ENCODE measurements around the gene LRRC75A. TPM values are rescaled to one million over a fixed set of nuclear protein-coding genes. Genes with fewer than 3 reads are reported as not detected.

LRRC75A gene
- total and polyA plus RNA-seq, 2 of the 13 experiments (the other 11 are each of a cell fraction or from before 2014, with no cell fraction given), result 0.03 TPM; not detected in 1

- TF ChIP-seq PRDM10 (CRISPR knock-in tag; IDR thresholded peaks at IDR 0.05; ENCODE audit: low read depth), result 0 out of 2 replicates have a peak, but pooled peaks have one; percentile 21
- TF ChIP-seq IRF2 (CRISPR knock-in tag; IDR thresholded peaks at IDR 0.05), result 0 out of 2 replicates have a peak, but pooled peaks have one; percentile 3
- no peak for TF ChIP-seq ZNF136 (CRISPR knock-in tag; IDR thresholded peaks at IDR 0.05; ENCODE audit: low read depth)
- no peak for TF ChIP-seq BCL6 (CRISPR knock-in tag; IDR thresholded peaks at IDR 0.05)
- peak; percentile 62; the same call in 1 of the 2 replicates for TF ChIP-seq MAX (IDR thresholded peaks at IDR 0.05)
- TF ChIP-seq ISL2 (CRISPR knock-in tag; IDR thresholded peaks at IDR 0.05), result no peak
- TF ChIP-seq MAFG (CRISPR knock-in tag; IDR thresholded peaks at IDR 0.05), result no peak
- 0 out of 2 replicates have a peak, but pooled peaks have one; percentile 53 for TF ChIP-seq ZNF576 (CRISPR knock-in tag; IDR thresholded peaks at IDR 0.05)
- TF ChIP-seq NPAS2 (CRISPR knock-in tag; IDR thresholded peaks at IDR 0.05; ENCODE audit: borderline replicate concordance), result 0 out of 2 replicates have a peak, but pooled peaks have one; percentile 44
- TF ChIP-seq ZNF234 (CRISPR knock-in tag; conservative IDR thresholded peaks at IDR 0.05), result no peak
- TF ChIP-seq ZNF30 (CRISPR knock-in tag; IDR thresholded peaks at IDR 0.05), result no peak
- TF ChIP-seq KAT2B (IDR thresholded peaks at IDR 0.05; ENCODE audit: borderline replicate concordance, low read depth, low read length), result no peak
- TF ChIP-seq, protein P1, sequence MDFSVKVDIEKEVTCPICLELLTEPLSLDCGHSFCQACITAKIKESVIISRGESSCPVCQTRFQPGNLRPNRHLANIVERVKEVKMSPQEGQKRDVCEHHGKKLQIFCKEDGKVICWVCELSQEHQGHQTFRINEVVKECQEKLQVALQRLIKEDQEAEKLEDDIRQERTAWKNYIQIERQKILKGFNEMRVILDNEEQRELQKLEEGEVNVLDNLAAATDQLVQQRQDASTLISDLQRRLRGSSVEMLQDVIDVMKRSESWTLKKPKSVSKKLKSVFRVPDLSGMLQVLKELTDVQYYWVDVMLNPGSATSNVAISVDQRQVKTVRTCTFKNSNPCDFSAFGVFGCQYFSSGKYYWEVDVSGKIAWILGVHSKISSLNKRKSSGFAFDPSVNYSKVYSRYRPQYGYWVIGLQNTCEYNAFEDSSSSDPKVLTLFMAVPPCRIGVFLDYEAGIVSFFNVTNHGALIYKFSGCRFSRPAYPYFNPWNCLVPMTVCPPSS (IDR thresholded peaks at IDR 0.05), result no peak
- TF ChIP-seq CC2D1A (CRISPR knock-in tag; IDR thresholded peaks at IDR 0.05), result no peak
- TF ChIP-seq ZNF333 (CRISPR knock-in tag; IDR thresholded peaks at IDR 0.05; ENCODE audit: borderline replicate concordance), result 0 out of 2 replicates have a peak, but pooled peaks have one; percentile 58
- TF ChIP-seq TAF1 (CRISPR knock-in tag; IDR thresholded peaks at IDR 0.05), result 0 out of 2 replicates have a peak, but pooled peaks have one; percentile 14
- TF ChIP-seq, protein P2, sequence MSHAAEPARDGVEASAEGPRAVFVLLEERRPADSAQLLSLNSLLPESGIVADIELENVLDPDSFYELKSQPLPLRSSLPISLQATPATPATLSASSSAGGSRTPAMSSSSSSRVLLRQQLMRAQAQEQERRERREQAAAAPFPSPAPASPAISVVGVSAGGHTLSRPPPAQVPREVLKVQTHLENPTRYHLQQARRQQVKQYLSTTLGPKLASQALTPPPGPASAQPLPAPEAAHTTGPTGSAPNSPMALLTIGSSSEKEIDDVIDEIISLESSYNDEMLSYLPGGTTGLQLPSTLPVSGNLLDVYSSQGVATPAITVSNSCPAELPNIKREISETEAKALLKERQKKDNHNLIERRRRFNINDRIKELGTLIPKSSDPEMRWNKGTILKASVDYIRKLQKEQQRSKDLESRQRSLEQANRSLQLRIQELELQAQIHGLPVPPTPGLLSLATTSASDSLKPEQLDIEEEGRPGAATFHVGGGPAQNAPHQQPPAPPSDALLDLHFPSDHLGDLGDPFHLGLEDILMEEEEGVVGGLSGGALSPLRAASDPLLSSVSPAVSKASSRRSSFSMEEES (CRISPR knock-in tag; IDR thresholded peaks at IDR 0.05), result peak; percentile 52
- TF ChIP-seq ATM (IDR thresholded peaks at IDR 0.05; ENCODE audit: borderline replicate concordance), result no peak
- TF ChIP-seq, protein P3, sequence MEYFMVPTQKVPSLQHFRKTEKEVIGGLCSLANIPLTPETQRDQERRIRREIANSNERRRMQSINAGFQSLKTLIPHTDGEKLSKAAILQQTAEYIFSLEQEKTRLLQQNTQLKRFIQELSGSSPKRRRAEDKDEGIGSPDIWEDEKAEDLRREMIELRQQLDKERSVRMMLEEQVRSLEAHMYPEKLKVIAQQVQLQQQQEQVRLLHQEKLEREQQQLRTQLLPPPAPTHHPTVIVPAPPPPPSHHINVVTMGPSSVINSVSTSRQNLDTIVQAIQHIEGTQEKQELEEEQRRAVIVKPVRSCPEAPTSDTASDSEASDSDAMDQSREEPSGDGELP (IDR thresholded peaks at IDR 0.05; ENCODE audit: borderline replicate concordance, low read depth), result peak; percentile 28; the same call in 1 of the 2 replicates
Measured at GRCh38 chr17:16435925-16436886, 55.8 kb downstream of the LRRC75A start (continued).
